Neural cell (in vitro differentiated cells): Measurements from ENCODE around the gene MIS12. TPM values are rescaled to one million over a fixed set of nuclear protein-coding genes. Genes with fewer than 3 reads are reported as not detected.

Experiments used
- H2AFZ ChIP-seq: fragments of 200-600, 300-800 bp; sonication (generic), shearing (Covaris generic); 2 replicates; pipeline ENCODE4 v1.6.0; 2014; ENCODE audit warnings: low read depth, mild to moderate bottlenecking, antibody characterized with exemption, low read length, moderate library complexity
- H3F3A ChIP-seq: fragments of 200-600 bp; shearing (Covaris generic); 2 replicates; pipeline ENCODE4 v1.6.1; 2016; ENCODE audit warnings: mild to moderate bottlenecking, moderate library complexity, mixed read lengths, antibody characterized with exemption, low read length; ENCODE audit not compliant: insufficient read depth, poor library complexity, severe bottlenecking
- H3K27ac ChIP-seq: fragments of 200-600, 300-800 bp; sonication (generic), shearing (Covaris generic); 2 replicates; pipeline ENCODE4 v1.5.1; 2014; ENCODE audit warnings: mild to moderate bottlenecking, low read length, moderate library complexity
- H3K27me3 ChIP-seq: fragments of 300-800, 200-600 bp; sonication (generic), shearing (Covaris generic); 2 replicates; pipeline ENCODE4 v1.6.0; 2014; ENCODE audit warnings: mild to moderate bottlenecking, low read depth, low read length, moderate library complexity; ENCODE audit not compliant: insufficient read depth
- H3K36me3 ChIP-seq: fragments of 300-800, 200-600 bp; sonication (generic), shearing (Covaris generic); 2 replicates; pipeline ENCODE4 v1.5.1; 2014; ENCODE audit warnings: mild to moderate bottlenecking, antibody characterized with exemption, low read length, moderate library complexity; ENCODE audit not compliant: insufficient read depth
- H3K4me2 ChIP-seq: fragments of 300-800, 200-600 bp; sonication (generic), shearing (Covaris generic); 2 replicates; pipeline ENCODE4 v1.6.0; 2014; ENCODE audit warnings: mild to moderate bottlenecking, low read length
- H3K4me3 ChIP-seq: fragments of 300-800, 200-600 bp; sonication (generic), shearing (Covaris generic); 2 replicates; pipeline ENCODE4 v1.5.1; 2014; ENCODE audit warnings: mild to moderate bottlenecking, low read length, moderate library complexity
- H3K79me2 ChIP-seq: fragments of 200-600 bp; shearing (Covaris generic); replicated peaks from 2 replicates; pipeline ENCODE4 v1.6.0; 2014; ENCODE audit warnings: mild to moderate bottlenecking, low read length, moderate library complexity; ENCODE audit not compliant: insufficient read depth
- H3K9ac ChIP-seq: fragments of 300-800, 200-600 bp; sonication (generic), shearing (Covaris generic); 2 replicates; pipeline ENCODE4 v1.6.1; 2016; ENCODE audit warnings: mild to moderate bottlenecking, low read length, mixed read lengths
- H3K9me2 ChIP-seq: fragments of 200-600 bp; shearing (Covaris generic); 2 replicates; pipeline ENCODE4 v1.6.1; 2016; ENCODE audit warnings: mild to moderate bottlenecking, low read length, mixed read lengths; ENCODE audit not compliant: insufficient read depth
- H3K9me3 ChIP-seq: fragments of 200-600, 300-800 bp; sonication (generic), shearing (Covaris generic); 2 replicates; pipeline ENCODE4 v1.6.1; 2016; ENCODE audit warnings: mild to moderate bottlenecking, mixed run types, low read length, moderate library complexity, mixed read lengths
- H4K20me1 ChIP-seq: fragments of 200-600 bp; shearing (Covaris generic); 2 replicates; pipeline ENCODE4 v1.6.1; 2016; ENCODE audit warnings: mild to moderate bottlenecking, mixed run types; ENCODE audit not compliant: insufficient read depth
- CTCF ChIP-seq: fragments of 450-650 bp; IDR thresholded peaks from 2 replicates; pipeline ENCODE4 v1.5.1; 2014; ENCODE audit warnings: antibody characterized with exemption, mild to moderate bottlenecking, moderate library complexity; ENCODE audit not compliant: poor library complexity, severe bottlenecking
- EP300 ChIP-seq: fragments of 450-650 bp; conservative IDR thresholded peaks from 2 replicates; pipeline ENCODE4 v1.6.1; 2014; ENCODE audit warnings: antibody characterized with exemption, mild to moderate bottlenecking, moderate library complexity; ENCODE audit not compliant: poor library complexity, severe bottlenecking
- EZH2 ChIP-seq: fragments of 200-600, 300-800 bp; shearing (Covaris generic), sonication (generic); IDR thresholded peaks from 2 replicates; pipeline ENCODE4 v1.6.1; 2014; ENCODE audit warnings: antibody characterized with exemption, low read length, borderline replicate concordance, mild to moderate bottlenecking; ENCODE audit not compliant: insufficient read depth, poor library complexity, severe bottlenecking
- MXI1 ChIP-seq: fragments of 450-650 bp; conservative IDR thresholded peaks from 2 replicates; pipeline ENCODE4 v1.6.1; 2014; ENCODE audit warnings: antibody characterized with exemption, mild to moderate bottlenecking; ENCODE audit not compliant: poor library complexity, severe bottlenecking
- POLR2AphosphoS5 ChIP-seq: IDR thresholded peaks from 2 replicates; pipeline ENCODE4 v1.6.1; 2012
- RAD21 ChIP-seq: fragments of 450-650 bp; conservative IDR thresholded peaks from 2 replicates; pipeline ENCODE4 v1.6.1; 2014; ENCODE audit warnings: antibody characterized with exemption, mild to moderate bottlenecking, moderate library complexity
- REST ChIP-seq: IDR thresholded peaks from 2 replicates; pipeline ENCODE4 v1.6.1; 2012; ENCODE audit warnings: borderline replicate concordance
- SMC3 ChIP-seq: fragments of 450-650 bp; conservative IDR thresholded peaks from 2 replicates; pipeline ENCODE4 v1.6.1; 2014; ENCODE audit warnings: antibody characterized with exemption, mild to moderate bottlenecking, moderate library complexity; ENCODE audit not compliant: poor library complexity
- TAF1 ChIP-seq: IDR thresholded peaks from 2 replicates; pipeline ENCODE4 v1.6.1; 2012; ENCODE audit warnings: low read depth
- polyA plus RNA-seq: library from polyadenylated mRNA; depleted of rRNA; stranded (reverse); fragments of >200 nt; gene quantifications from 2 replicates; pipeline ENCODE4 v1.2.3, GENCODE V29; 2014

MIS12 gene
- polyA plus RNA-seq, 1 donor from 2014 or later = 41.4 TPM

- H3K36me3 ChIP-seq = no peaks in the 10 kb centered on the region
- H3K9ac ChIP-seq = no peak overlapping the region
- TF ChIP-seq SMC3 = no peak
- TF ChIP-seq EZH2 = no peak
- TF ChIP-seq MXI1 = no peak
- TF ChIP-seq RAD21 = no peak
- TF ChIP-seq TAF1 = no peak
- H2AFZ ChIP-seq = no peak overlapping the region
- no peak overlapping the region for H3K4me2 ChIP-seq
- H3K4me3 ChIP-seq = no peak overlapping the region
- no peak overlapping the region for H3K27ac ChIP-seq
- no peaks in the 10 kb centered on the region for H3K9me2 ChIP-seq
- H3K27me3 ChIP-seq = no peaks in the 10 kb centered on the region
- no peaks in the 10 kb centered on the region for H3K9me3 ChIP-seq
- no peaks in the 10 kb centered on the region for H4K20me1 ChIP-seq
- no peaks in the 10 kb centered on the region for H3F3A ChIP-seq
- H3K79me2 ChIP-seq = no peaks in the 10 kb centered on the region
These were observed 36.1 kb downstream of the MIS12 start for GRCh38 chr17:5522476-5522875.

- no peaks in the 10 kb centered on the region for H3K9me2 ChIP-seq
- H3K36me3 ChIP-seq = no peaks in the 10 kb centered on the region
- H3F3A ChIP-seq = no peaks in the 10 kb centered on the region
- no peaks in the 10 kb centered on the region for H3K79me2 ChIP-seq
- no peak overlapping the region for H3K27ac ChIP-seq
- H3K4me3 ChIP-seq = no peak overlapping the region
- H3K27me3 ChIP-seq = no peaks in the 10 kb centered on the region
- no peak overlapping the region for H3K4me2 ChIP-seq
- H3K9ac ChIP-seq = no peak overlapping the region
- TF ChIP-seq REST = no peak
- TF ChIP-seq EP300 = no peak
- no peak for TF ChIP-seq TAF1
- no peak for TF ChIP-seq CTCF
- no peak for TF ChIP-seq EZH2
- TF ChIP-seq MXI1 = no peak
- no peak for TF ChIP-seq POLR2AphosphoS5
- TF ChIP-seq SMC3 = no peak
- TF ChIP-seq RAD21 = no peak
- no peaks in the 10 kb centered on the region for H3K9me3 ChIP-seq
- H4K20me1 ChIP-seq = no peaks in the 10 kb centered on the region
- H2AFZ ChIP-seq = no peak overlapping the region
These were observed 36.9 kb downstream of the MIS12 start for GRCh38 chr17:5523249-5523648.
